Measurements from ENCODE around the gene SNW1.

- TF ChIP-seq ARNT (IDR thresholded peaks at IDR 0.05) (no peak), HDGF (IDR thresholded peaks at IDR 0.05; ENCODE audit: borderline replicate concordance) (no peak), SP1 (IDR thresholded peaks at IDR 0.05) (no peak), FOXM1 (IDR thresholded peaks at IDR 0.05; ENCODE audit: borderline replicate concordance) (no peak), NFRKB (IDR thresholded peaks at IDR 0.05) (no peak), CTBP1 (IDR thresholded peaks at IDR 0.05; ENCODE audit: borderline replicate concordance) (no peak)
Observed at GRCh38 chr14:77674931-77675330, 86.0 kb downstream of the SNW1 start.
